WTC11 (cell line): ENCODE results near the gene RNF151. TPM values are rescaled to one million over a fixed set of nuclear protein-coding genes. Genes with fewer than 3 reads are reported as not detected.

ENCODE experiments used
- AFF4 ChIP-seq: sonication (generic); formaldehyde crosslinking; IDR thresholded peaks from 2 replicates; pipeline ENCODE4 v1.8.1; 2023; ENCODE audit warnings: mild to moderate bottlenecking, missing genetic modification reagents, borderline replicate concordance
- AR ChIP-seq: fragments of 250-450 bp; sonication (Bioruptor Pico); IDR thresholded peaks from 2 replicates; pipeline ENCODE4 v1.9.0; 2021; ENCODE audit warnings: mild to moderate bottlenecking
- ATF1 ChIP-seq: sonication (generic); formaldehyde crosslinking; IDR thresholded peaks from 2 replicates; pipeline ENCODE4 v1.8.1; 2023; ENCODE audit warnings: mild to moderate bottlenecking, moderate library complexity, missing genetic modification reagents
- CBFB ChIP-seq: sonication (generic); formaldehyde crosslinking; IDR thresholded peaks from 2 replicates; pipeline ENCODE4 v1.8.1; 2022; ENCODE audit warnings: mild to moderate bottlenecking, low read depth, missing genetic modification reagents
- E2F4 ChIP-seq: sonication (generic); formaldehyde crosslinking; IDR thresholded peaks from 2 replicates; pipeline ENCODE4 v1.8.1; 2022; ENCODE audit warnings: low read depth, mild to moderate bottlenecking, moderate library complexity, missing genetic modification reagents, borderline replicate concordance
- ELF4 ChIP-seq: sonication (generic); formaldehyde crosslinking; IDR thresholded peaks from 2 replicates; pipeline ENCODE4 v1.8.1; 2022; ENCODE audit warnings: low read depth, mild to moderate bottlenecking, moderate library complexity, missing genetic modification reagents
- GABPB1 ChIP-seq: sonication (generic); formaldehyde crosslinking; IDR thresholded peaks from 2 replicates; pipeline ENCODE4 v1.8.1; 2023; ENCODE audit warnings: mild to moderate bottlenecking, missing genetic modification reagents
- GRHL2 ChIP-seq: fragments of 250-450 bp; sonication (Bioruptor Pico); IDR thresholded peaks from 2 replicates; pipeline ENCODE4 v1.8.0; 2022; ENCODE audit warnings: mild to moderate bottlenecking, moderate library complexity; ENCODE audit not compliant: insufficient replicate concordance, severe bottlenecking
- HMGXB4 ChIP-seq: sonication (generic); formaldehyde crosslinking; IDR thresholded peaks from 2 replicates; pipeline ENCODE4 v1.8.1; 2023; ENCODE audit warnings: mild to moderate bottlenecking, moderate library complexity, missing genetic modification reagents
- MXD4 ChIP-seq: fragments of 250-450 bp; sonication (Bioruptor Pico); IDR thresholded peaks from 2 replicates; pipeline ENCODE4 v1.8.0; 2021; ENCODE audit warnings: mild to moderate bottlenecking, moderate library complexity, borderline replicate concordance
- NFE2L1 ChIP-seq: sonication (generic); formaldehyde crosslinking; IDR thresholded peaks from 2 replicates; pipeline ENCODE4 v1.8.1; 2023; ENCODE audit warnings: missing genetic modification reagents
- PREB ChIP-seq: sonication (generic); formaldehyde crosslinking; IDR thresholded peaks from 2 replicates; pipeline ENCODE4 v1.8.1; 2022; ENCODE audit warnings: mild to moderate bottlenecking, missing genetic modification reagents, moderate library complexity, borderline replicate concordance
- SMAD4 ChIP-seq: sonication (generic); formaldehyde crosslinking; IDR thresholded peaks from 2 replicates; pipeline ENCODE4 v1.8.0; 2022; ENCODE audit warnings: mild to moderate bottlenecking, missing genetic modification reagents
- SP1 ChIP-seq: sonication (generic); formaldehyde crosslinking; conservative IDR thresholded peaks from 2 replicates; pipeline ENCODE4 v1.8.1; 2022; ENCODE audit warnings: missing genetic modification reagents
- TP53 ChIP-seq: sonication (generic); formaldehyde crosslinking; IDR thresholded peaks from 2 replicates; pipeline ENCODE4 v1.8.1; 2023; ENCODE audit warnings: mild to moderate bottlenecking, missing genetic modification reagents
- ZBTB43 ChIP-seq: sonication (generic); formaldehyde crosslinking; IDR thresholded peaks from 2 replicates; pipeline ENCODE4 v1.8.1; 2023; ENCODE audit warnings: mild to moderate bottlenecking, missing genetic modification reagents
- ZNF317 ChIP-seq: sonication (generic); formaldehyde crosslinking; IDR thresholded peaks from 2 replicates; pipeline ENCODE4 v1.8.1; 2023; ENCODE audit warnings: low read depth, mild to moderate bottlenecking, moderate library complexity, missing genetic modification reagents, borderline replicate concordance
- ZNF396 ChIP-seq: fragments of 250-450 bp; sonication (Bioruptor Pico); IDR thresholded peaks from 2 replicates; pipeline ENCODE4 v1.8.0; 2021; ENCODE audit warnings: mild to moderate bottlenecking, moderate library complexity, borderline replicate concordance
- ZNF425 ChIP-seq: fragments of 250-450 bp; sonication (Bioruptor Pico); conservative IDR thresholded peaks from 2 replicates; pipeline ENCODE4 v1.9.0; 2021; ENCODE audit warnings: mild to moderate bottlenecking
- ZSCAN18 ChIP-seq: fragments of 250-450 bp; sonication (Bioruptor Pico); IDR thresholded peaks from 2 replicates; pipeline ENCODE4 v2.1.2; 2022; ENCODE audit warnings: mild to moderate bottlenecking, moderate library complexity
- total RNA-seq: library from RNA; stranded (reverse); gene quantifications from 3 replicates; pipeline ENCODE4 v1.2.3, GENCODE V29; 2021

Gene RNF151
- total RNA-seq, 1 experiment from 2014 or later: 0.31 TPM

GRCh38 chr16:1971796-1972489, 5.3 kb downstream of the RNF151 start, which contains the start of gene TBL3 (continued):
- TF ChIP-seq AFF4 (CRISPR knock-in tag) (no peak), ZNF317 (CRISPR knock-in tag) (no peak), TP53 (peak; percentile 90), E2F4 (CRISPR knock-in tag) (no peak), MXD4 (CRISPR knock-in tag) (no peak), SP1 (CRISPR knock-in tag) (peak; percentile 99), AR (CRISPR knock-in tag) (no peak), ZBTB43 (CRISPR knock-in tag) (no peak), NFE2L1 (CRISPR knock-in tag) (peak; percentile 34; the same call in 1 of the 2 replicates), HMGXB4 (CRISPR knock-in tag) (peak; percentile 92), CBFB (peak; percentile 99), ZNF396 (CRISPR knock-in tag) (no peak), PREB (CRISPR knock-in tag) (no peak; the same call in 1 of the 2 replicates), ELF4 (CRISPR knock-in tag) (no peak), SMAD4 (CRISPR knock-in tag) (peak; percentile 75; the same call in 1 of the 2 replicates), GRHL2 (CRISPR knock-in tag) (no peak), GABPB1 (CRISPR knock-in tag) (peak; percentile 82; the same call in 1 of the 2 replicates), ZNF425 (CRISPR knock-in tag) (no peak), ATF1 (CRISPR knock-in tag) (peak; percentile 100; the same call in 1 of the 2 replicates), ZSCAN18 (no peak)
